GM18951 (cell line): Measurements from ENCODE around the gene BMF.
A peak's percentile ranks its signal among the peaks of the same experiment; 100 is the strongest.

ENCODE experiments used
- POLR2A ChIP-seq: IDR thresholded peaks from 4 replicates; pipeline ENCODE4 v1.6.1; 2011; ENCODE audit warnings: mild to moderate bottlenecking; ENCODE audit not compliant: insufficient read length, insufficient read depth; ENCODE audit errors: extremely low read depth
- in situ Hi-C: fragments of 300-500 bp; cut with MboI; formaldehyde crosslinking; loops from one replicate; pipeline ENCODE4 v1.12.0; 2022; ENCODE audit warnings: low sequenced_read_pairs, mixed read lengths, inconsistent platforms; ENCODE audit not compliant: unreplicated experiment

The BMF gene

GRCh38 chr15:40065166-40065565 is 43.5 kb downstream of the BMF start:
- in situ Hi-C loops, result no loop called here
- no peak for TF ChIP-seq POLR2A

- in situ Hi-C loops, result no loop called here
- TF ChIP-seq POLR2A, result peak; percentile 25
Measured at GRCh38 chr15:40064231-40064894, 44.3 kb downstream of the BMF start.

DNA sequence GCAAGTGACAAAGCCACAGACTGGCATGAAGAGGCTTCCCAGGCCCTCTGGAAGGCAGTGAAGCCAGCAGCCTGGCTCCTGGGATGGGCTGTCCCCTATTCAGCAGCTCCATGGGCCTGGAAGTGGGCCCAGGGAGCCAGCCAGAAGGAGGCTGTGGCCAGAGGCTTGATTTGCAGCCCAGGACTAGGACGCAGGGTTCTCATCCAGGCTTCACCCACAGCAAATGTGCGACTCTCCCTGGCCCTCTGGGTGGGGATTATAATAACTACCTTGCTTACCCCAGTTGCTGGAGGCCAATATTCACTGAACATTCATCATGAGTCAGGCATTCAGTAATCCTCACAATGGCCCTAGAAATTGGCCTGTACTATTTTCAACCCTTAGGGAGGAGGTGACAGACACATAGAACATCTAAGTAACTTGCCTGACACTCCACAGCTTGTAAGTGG is 45.1 kb downstream of the BMF start:
- TF ChIP-seq POLR2A, result no peak
- in situ Hi-C loops, result no loop called here

DNA sequence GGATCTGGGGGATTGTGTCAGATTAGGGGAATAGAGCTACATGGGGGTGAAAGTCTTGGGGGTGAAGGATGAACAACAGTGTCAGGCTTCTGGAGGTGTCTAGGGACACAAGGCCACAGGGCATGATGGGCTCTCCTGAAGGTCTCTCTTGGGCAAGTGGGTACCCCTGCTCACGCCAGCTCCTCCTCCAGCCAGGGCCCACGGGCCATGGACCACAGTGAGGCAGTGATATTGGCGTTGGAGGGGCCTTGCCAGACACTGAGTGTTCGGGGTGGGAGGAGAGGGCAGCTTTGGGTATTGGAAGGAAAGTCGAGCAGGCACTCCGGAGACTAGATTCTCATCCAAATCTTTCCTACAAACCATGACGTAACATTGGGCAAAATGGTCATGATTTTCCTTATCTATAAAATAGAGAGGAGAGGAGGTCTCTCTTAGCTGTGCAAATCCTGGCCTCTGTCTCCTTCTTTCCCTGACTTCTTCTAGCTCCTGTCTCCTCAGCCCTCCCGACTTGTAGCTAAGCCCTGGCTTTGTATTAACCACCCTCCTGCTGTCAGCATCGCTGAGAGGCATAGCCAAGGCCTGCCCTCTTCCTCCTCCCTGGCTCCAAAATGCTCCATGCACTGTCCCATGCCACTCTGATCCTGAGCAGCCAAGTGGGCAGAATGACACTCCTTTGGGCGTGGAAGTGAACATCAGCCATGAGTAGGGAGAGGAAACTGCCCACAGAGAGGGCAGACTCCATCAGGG is 45.7 kb downstream of the BMF start:
- no peak for TF ChIP-seq POLR2A
- in situ Hi-C loops, result no loop called here

DNA sequence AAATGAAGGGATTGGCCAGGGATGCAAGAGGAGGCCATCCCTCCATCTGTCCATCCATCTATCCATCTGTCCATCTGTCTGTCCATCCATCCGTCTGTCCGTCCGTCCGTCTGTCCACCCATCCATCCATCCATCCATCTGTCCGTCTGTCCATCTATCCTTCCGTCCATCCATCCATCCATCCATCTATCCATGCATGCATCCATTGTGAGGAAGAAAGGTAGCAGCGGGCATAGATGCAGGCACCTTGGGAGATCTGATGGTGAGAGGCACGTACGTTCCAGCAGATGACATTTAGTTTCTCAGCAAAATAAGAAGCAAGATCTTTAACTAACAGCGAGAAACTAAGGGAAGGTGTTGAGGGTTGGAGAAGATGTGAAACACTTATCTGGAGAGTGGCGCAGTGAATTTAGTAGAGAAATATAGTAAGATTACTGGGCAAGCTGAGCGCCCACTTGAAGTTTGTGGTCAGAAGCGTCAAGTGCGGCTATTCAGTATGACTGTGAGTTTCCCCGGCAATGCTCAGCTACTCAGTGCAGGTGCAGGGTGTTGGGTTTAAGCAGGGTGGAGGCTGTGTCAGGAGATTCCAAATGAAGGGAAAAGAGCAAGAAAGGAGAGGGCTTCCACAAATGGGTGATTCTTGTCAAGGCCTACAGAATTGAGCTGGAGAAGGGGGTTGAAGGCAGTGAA is 47.3 kb downstream of the BMF start:
- no peak for TF ChIP-seq POLR2A
- in situ Hi-C loops, result no loop called here

DNA sequence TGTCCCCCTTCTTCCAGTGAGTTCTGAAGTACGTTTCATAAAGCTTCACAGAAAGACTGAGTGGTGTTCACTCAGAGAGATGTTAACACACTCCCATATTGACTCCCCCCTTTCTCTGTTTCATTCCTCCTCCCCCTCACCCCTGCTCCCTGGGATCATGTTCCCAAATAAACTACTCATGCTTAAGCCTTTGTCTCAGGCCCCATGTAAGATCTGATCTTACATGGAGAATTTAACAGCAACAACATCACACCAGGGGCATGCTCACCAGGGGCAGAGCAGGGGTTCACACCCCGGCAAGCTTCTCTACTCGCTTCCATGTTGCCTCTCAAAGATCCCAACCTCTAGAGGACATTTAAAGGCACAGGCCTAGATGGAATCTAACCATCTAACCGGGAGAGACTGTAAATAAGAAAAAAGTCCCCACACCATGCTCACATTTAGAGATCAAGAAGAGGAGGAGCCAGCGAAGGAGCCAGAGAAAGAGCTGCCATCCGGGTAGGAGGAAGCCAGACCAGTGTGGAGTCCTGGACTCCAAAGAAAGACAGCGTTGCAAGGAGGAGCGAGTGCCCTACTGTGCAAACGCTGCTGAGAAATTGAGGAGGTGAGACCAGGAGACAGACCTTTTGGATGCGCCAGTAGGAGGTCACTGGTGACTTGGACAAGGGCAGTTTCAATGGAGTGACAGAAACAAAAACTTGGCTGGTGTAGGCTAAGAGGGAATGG is 48.3 kb downstream of the BMF start:
- in situ Hi-C loops, result no loop called here
- TF ChIP-seq POLR2A, result no peak

GRCh38 chr15:40059821-40060220 is 48.9 kb downstream of the BMF start:
- in situ Hi-C loops, result no loop called here
- no peak for TF ChIP-seq POLR2A

GRCh38 chr15:40058476-40059140 is 50.1 kb downstream of the BMF start:
- in situ Hi-C loops, result no loop called here
- no peak for TF ChIP-seq POLR2A

DNA sequence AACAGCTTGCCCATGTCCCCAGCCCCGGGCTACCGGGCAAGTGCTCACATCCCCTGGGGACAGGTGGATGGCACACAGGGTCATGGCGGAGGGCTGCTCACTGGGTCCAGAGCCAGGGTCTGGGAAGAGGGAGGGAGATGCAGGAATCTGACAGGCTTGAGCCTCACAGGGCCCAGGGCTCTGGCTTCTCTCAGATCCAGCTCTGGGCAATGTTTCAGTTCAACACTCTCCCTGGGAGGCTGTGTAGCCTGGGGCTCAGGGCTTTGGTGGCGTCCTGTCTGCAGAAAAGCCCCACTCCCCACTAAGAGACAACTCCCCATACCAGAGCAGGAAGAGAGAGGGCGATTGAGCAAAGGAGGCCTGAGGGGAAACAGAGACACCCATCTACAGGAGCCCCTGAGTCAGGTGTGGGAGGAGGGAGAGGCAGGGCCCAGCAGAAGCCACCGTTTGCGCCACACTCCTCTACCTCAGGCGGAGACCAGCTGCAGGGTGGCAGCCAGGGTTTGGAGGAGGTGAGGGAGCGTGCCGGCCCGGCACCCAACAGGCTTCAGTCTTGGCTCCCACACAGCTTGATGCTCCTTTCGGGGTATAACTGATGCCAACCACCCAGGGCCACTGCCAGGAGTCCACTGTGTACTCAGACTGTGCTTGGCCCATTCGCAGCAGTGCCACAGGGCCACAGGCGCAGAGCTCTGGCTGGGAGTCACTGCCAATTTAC is 52.9 kb downstream of the BMF start:
- no peak for TF ChIP-seq POLR2A
- in situ Hi-C loops, result no loop called here

GRCh38 chr15:40054855-40055575 is 53.7 kb downstream of the BMF start:
- no peak for TF ChIP-seq POLR2A
- in situ Hi-C loops, result no loop called here

DNA sequence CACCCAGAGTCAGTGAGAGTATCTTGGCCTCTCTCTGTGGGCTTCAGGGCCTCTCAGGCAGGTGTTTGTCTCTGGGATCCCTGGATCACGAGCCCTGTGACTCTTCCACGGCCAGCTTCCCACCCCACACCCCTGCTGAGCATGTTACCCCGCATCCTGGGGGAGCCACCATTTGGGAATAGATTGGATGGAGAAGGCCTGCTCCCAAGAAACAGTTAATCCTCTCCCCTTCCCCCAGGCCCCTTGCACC is 54.1 kb downstream of the BMF start:
- TF ChIP-seq POLR2A, result no peak
- in situ Hi-C loops, result no loop called here

- in situ Hi-C loops, result no loop called here
- no peak for TF ChIP-seq POLR2A
Measured at GRCh38 chr15:40053831-40054604, 54.7 kb downstream of the BMF start.
